HG03565 (cell line): ENCODE measurements around the gene TMEM201.
A peak's percentile ranks its signal among the peaks of the same experiment; 100 is the strongest.

Experiments
- ATAC-seq: cut with Tn5 transposase; IDR thresholded peaks from one replicate; pipeline ENCODE4 v1.9.1; 2021; ENCODE audit warnings: mild to moderate bottlenecking, moderate library complexity; ENCODE audit not compliant: unreplicated experiment

TMEM201 gene

DNA sequence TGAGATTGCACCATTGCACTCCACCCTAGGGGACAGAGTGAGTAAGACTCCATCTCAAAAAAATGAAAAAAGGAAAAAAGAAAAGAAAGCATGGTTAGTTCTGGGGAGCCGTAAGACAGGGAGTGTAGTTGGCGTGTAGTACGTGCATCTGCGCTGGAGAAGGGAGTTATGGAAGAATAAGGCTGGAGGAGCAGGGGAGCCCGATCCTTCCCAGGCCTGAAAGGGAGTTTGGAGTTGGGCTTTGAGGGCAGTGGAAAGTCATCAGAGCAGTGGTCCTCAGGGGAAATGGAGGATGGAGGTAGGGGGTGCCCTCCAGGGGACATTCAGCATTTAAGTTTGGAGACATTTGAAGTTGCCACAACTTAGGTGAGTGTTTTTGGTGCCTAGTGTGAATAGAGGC is 11.3 kb upstream of the TMEM201 start:
- no peak for ATAC-seq

DNA sequence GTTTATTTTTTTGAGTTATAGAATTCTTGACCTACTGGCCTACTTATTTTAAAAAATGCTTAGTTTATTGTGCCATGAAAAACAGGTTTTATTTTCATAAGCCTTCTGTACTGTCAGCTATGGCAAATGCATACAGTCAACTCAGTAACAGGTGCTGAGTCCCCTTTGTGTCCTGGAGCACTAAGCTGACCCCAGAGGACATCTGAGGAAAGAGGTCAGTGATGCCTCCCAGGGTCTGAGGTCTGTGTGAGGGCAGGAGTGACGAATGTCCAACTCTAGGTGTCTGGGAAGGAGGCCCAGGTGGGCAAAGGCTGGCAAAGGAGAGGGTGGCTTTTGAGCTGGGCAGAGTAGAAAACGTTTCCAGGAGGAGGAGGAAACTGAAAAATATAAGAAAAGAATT is 7.8 kb upstream of the TMEM201 start:
- no peak for ATAC-seq

DNA sequence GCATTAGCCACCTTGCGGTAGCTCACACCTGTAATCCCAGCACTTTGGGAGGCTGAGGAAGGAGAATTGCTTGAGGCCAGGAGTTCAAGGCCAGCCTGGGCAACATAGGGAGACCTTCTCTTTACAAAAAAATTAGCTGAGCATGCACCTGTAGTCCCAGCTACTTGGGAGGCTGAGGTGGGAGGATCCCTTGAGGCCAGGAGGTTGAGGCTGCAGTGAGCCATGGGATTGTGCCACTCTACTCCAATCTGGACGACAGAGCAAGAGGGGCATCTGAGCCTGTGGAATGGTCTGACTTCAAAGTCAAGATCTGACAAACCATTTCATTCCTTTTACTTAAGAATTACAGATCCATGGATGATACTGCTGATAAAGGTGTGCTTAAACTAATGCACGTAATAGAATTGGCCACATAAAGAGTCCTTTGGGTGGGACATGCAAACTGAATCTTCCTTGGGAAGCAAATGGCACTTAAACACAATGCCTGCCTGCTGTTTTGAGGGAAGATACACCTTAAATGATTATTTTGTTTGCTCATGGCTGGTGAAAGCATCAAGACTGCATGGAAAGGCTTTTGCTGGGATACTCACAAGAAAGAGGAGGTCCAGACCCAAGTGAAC is 2.5 kb upstream of the TMEM201 start:
- no peak for ATAC-seq

DNA sequence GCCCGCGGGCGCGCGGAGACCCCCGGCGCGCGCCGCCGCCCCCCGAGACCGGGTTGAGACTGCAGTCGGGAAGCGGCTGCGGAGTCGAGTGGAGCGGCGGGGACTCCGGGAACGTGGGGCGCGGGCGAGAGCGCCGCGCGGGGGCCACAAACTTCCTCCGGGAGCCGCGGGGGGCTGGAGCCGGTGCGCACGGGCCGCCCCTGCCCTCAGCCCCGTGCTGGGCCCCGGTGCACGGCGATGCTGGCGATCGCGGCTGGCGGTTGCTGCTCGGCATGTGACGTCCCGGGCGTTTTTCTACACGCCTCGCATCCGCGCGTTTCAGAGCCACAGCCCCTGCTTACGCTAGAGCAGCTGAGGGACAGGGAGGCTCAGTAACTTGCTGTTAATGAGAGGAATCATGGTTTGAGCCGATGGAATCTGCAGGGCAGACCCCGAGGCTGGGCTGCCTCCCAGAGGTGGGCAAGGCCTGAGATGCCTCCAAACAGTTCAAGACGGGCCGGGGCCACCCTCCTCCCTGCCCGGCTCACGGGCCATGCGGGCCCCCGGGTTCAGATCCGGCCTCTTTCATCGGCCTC is 520 bp downstream of the TMEM201 start:
- peak; percentile 13 for ATAC-seq

DNA sequence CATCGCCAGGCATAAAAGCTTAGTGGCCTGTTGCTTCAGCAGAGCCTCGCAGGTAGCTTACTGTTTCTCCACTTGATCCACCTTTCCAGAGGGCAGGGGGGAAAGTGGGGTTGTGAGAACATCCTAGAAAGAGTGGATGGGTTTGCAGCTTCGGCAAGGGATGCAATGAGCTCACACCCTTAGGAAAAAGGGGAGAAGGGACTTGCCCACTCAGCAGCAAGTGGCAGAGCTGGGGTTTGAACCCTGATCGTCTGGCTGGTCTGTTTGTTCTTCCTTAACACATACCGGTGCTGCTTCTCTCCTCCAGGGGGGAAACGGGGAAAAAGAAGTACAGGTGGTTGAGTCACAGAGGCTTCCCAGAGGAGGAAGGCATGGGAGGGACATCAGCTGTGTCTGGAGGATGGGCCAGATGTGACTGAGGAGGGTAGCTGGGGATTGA is 1.0 kb downstream of the TMEM201 start:
- ATAC-seq: no peak

DNA sequence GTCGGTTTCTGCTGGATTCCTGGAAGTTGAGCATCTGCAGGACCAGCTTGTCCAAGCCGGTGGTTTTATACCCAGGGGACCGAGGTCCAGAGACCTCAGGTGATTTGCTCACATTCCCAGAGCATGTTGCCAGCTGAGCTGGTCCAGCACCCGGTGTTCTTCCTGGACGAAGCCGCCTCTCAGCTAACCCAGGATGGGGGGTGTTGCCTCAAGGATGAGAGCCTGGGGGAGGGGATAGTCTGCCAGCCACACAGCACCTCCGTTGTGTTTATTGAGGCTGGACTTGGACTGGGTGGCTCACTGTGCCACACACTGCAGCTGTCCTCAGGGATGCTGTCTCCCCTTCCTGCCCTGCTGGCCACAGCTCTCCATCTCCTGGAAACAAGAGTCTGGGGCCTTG is 1.5 kb downstream of the TMEM201 start:
- no peak for ATAC-seq

DNA sequence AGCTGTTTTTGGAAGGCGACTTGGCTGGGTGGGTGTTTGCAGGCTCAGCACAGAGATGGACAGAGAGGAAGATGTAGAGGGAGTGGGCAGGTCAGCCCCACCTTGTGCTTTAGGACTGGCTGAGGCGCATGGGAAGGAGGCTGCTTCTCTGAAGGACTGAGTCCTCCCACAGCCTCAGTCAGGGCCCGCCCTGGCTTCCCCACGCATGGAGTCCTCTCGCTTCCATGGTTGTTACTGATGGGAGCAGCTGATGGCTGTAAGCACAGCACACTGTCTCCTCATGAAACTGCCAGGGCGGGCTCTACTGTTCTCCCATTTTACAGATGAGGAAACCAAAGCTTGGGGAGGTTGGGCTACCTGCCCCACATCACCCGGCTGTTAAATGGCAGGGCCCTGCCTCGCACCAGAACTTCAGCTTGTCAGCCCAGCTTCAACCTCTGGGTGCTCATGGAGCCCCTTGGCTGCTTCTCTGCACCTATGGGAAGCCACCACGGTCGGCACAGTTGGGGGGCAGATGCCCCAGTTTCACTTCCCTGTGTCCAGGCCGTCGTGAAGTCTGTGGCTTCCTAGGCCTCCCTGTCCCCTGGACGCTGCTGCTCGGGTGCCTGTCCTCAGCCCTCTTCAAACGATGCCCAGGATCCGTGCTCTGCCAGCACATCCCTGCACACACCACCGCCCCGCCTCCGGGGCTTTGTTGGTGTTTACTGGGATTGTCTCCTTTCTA is 2.4 kb downstream of the TMEM201 start:
- no peak for ATAC-seq

DNA sequence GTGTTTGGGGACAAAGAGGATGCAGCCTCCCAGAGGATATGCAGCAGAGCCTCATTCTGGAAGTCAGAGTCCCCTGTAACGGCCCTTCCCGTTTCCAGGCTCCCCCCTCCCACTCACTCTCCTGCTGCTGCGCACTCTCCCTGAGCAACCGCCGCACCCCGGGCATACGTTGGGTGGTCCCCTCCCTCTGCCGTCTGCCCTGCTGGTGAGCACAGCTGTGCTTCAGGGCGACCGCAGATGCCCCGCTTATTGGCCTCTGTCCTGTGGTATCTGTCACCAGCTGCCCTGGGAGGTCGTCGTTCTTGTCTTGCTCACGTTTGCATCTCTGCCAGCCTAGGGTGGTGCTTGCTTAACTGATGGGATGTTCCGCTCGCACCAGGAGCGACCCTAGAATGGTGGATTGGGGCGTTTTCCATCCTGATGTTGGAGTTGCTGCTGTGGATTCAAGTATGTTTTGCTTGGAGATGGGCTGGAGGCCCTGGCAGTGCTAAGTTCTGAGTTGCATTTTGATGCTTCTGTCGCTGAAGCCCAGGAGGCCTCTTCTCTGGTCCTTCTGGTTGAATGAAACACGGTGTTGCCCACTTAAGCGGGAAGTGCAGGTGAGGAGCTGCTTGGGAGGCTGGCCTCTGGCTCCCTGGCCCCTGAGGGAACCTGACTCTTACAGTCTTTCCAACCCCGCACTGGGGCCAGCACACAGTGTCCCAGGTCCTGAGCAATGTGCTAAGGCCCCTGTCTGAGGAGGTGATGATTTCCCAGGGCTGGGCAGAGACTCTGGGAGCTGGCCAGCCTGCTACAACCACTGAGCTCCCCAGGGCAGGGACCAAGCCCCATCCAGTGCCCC is 3.2 kb downstream of the TMEM201 start:
- ATAC-seq: no peak

DNA sequence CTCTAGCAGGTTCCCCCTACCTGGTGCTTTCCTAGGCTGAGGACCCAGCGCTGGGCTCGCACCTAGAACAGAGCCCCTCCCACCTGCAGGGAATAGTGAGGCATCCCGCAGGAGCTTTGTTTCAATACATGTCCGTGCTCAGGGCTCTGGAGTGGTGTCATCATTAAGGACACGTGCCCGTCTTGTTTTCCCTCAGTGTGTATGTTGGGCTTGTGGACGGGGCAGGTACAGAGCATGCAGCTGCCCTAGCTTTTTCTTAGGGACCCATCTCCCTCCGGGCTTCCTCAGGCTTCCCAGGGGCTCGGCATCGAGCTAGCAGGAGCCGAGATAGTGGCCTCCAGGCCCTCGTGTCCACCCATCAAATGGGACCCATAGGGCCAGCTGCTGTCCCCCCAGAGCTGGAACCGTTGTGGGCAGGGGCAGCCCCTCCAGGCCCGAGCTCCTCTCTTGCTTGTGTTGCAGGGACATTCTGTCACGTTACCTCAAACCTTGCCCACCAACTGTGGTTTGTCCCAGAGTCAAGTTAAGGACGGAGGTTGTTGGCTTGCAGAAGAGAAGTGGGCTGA is 3.9 kb downstream of the TMEM201 start:
- ATAC-seq: no peak

DNA sequence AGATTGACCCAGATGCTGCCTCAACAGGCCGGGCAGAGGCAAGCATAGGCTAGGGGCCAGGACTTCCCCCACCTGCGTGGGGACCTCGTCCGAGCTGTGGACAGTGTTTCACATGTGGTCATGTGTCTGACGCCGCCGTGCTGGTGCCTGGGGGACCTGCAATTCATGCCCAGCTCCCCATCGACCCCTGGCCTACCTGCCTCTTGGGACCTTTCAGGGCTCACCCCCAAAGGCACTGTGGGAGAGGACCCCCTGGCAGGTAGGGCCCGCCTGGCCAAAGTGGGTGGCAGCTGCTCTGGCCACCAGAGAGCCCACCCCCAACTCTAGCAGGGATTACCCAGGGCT is 4.4 kb downstream of the TMEM201 start:
- ATAC-seq: no peak

DNA sequence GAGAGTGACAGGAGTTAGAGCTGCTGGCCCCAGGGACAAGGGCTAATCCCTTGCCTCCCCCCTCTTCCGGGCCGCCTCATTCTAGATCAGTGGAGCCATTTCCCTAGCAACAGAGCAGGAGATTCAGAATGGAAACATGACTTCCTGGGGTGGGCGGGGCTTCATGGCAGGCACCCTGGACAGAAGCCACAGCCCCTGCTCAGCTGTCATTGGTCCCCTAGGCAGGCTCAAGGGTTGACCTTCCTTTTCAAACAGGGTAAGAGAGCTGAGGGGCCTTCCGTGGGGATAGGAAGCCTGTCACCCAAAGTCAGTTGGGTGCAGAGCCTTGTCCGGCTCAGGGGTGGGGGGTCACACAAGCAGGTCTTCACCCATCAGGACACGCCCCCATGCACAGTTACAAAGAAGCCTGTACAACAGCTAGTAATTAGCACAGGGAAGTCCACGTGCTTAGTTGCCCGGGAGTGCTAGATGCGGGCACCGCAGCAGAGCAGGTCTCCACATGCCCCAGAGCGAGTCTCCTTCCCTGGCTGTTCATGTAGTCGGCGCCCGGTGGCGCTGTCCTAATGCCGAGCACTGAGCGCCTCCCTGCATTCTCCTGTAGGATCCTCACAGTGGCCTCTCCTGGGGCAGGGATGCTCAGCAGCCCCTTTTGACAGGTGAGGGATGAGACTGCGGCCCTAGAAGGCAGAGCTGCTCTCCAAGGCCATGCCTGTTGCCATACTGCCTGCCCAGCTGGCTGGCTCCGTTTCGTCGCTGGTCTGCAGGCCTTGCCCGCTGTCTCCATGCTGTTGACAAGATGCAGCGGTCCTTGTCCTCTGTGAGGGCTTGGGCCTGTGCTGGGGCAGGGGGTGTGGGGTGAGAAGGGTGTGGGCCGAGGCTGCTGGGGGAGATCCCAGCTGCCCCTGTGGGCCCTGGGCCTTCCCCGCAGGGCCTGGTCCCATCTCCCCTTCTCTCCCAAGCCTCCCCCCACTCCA is 5.1 kb downstream of the TMEM201 start:
- ATAC-seq: no peak

DNA sequence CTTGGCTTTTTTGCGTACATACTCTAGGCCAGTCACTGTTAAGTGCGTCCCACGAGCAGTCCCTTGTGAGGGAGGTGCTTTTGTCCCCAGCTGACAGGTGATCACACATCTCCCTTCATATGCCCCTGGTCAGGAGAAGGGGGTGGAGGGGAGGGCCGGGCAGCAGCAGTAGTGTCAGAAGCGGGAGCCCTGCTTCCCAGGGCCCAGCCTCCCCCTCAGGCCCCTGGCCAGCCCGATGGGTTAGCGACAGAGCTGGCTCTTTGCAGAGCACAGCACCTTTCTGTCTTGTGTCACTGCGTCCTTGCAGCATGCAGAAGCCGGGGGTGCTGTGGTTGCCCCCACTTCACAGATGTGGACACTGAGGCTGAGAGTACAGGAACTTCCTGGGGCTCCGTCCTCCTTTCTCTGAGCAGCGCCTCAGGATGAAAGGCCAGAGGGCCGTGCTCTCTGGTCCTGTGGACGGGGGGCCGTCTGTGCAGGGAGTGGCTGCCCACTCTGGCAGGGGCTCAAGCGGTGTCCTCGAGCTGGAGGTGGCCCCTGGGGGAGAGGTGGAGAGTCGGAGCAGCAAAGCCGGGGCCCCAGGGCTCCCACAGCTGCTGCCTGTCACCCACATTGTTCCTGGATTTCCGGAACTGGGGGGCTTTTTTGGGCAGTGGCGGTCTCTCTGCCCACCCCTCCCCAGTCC is 5.9 kb downstream of the TMEM201 start:
- no peak for ATAC-seq

DNA sequence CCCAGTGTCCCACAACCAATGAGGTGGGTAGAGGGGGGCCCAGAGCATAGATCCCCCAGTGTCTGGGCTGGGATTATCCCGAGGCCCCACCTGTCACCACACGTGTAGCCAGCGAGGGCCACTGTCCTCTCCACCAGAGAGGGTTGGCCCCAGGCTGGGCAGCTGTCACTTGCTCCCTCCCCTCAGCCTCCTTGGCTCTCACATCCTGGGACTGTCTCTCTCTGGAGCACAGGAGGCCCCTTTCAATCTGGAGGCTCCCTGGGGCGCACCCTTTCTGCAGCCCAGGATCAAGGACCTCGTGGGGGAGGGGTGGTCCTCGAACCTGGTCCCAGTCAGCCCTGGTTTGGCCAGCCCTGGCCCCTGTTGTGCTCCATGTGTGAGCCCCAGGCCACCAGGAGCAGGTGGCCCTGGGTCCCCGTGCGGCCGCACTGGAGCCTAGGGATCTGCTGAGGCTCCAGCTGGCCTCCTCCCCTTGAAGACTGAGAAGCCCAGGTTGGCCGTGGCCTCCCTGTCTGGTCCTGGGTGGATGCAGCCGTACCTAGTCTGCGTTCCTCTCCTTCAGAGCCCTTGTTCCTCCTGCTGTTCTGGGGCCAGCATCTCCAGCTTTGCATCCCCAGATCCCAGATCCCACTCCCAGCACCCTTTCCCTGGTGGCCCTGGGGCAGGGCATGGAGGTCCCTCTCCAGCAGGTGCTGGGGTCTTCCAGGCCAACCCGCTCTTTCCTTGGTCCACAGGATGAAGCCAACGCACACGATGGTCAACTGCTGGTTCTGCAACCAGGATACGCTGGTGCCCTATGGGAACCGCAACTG is 6.7 kb downstream of the TMEM201 start:
- no peak for ATAC-seq

DNA sequence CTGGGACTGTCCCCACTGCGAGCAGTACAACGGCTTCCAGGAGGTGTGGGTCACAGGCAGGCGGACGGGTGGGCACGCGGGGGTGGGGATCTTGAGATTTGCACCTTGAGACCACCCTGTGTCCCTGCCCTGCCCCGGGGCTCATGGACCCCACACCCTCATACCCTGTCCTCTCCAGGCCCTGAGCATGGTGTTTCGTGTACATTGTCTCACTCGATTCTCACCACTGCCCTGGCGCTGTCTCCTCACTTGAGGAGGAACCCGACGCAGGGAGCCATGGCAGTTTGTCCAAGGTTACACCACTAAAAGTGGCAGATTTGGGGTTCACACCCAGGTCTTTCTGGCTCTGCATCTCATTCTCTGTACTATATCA is 7.2 kb downstream of the TMEM201 start:
- no peak for ATAC-seq

DNA sequence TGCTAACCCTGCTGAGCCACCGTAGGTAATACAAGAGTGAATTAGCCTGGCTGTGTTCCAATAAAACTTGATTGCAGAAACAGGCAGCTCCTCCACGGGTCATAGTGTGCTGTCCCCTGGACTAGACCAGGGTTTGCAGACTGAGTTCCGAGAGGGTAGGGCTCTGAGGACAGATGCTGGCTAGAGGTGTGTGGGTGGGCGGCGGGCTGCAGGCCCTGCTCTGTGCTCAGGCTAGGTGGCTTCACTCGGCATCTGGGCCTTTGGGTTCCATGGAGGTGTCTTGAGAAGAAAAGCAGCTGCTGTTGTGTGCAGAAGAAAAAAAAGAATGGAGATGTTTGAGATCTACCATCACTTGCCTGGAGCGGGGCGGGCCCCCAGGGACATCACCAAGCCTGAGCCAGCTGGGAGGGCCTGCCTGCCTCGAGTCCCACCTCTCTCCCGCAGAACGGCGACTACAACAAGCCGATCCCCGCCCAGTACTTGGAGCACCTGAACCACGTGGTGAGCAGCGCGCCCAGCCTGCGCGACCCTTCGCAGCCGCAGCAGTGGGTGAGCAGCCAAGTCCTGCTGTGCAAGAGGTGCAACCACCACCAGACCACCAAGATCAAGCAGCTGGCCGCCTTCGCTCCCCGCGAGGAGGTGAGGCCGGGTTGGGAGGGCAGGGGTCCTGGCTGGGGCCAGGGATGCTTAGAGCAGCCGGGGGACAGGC is 7.9 kb downstream of the TMEM201 start:
- no peak for ATAC-seq

DNA sequence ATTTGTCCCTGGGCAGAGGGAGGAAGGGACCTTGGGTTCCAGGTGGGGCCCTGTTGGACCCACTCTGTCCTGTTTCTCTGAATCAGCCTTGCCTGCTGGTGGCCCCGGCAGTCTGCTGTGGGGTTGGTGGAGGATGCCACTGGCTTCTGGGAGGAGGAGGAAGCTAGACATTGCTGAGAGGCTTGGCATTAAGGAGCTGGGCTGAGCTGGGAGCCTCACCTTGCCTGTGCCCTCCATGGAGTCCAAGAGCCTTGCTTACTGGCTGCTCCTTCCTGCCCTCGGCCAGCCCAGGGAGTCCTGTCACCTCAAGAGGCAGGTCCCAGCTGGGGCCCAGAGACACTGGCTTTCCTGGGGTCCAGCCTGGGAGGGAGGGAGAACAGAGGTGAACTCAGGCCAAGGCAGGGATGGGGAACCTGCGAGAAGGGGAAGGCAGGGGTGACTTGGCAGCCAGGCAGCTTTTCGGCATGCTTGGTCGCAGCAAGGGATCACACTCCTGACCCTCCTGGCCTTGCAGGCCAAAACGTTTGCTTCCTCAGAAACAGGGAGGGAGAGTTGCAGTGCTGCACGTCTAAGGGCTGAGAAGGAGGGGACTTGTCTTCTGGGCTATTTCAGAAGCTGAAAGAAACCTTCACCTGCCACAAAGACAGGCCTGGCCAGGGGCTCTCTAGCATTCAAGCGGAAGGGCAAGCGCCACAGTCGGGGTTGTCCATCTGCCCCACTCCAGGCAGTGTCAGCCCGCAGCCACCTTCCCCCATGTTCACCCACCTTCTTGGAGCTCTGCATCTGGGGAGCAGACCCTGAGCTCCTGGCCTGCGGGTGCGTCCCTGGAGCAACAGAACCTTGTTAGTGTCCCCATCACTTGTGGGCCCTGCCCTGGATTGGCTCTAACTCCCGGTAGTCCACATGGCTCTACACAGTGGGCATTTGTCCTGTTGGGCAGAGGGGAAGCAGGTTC is 8.9 kb downstream of the TMEM201 start:
- no peak for ATAC-seq

DNA sequence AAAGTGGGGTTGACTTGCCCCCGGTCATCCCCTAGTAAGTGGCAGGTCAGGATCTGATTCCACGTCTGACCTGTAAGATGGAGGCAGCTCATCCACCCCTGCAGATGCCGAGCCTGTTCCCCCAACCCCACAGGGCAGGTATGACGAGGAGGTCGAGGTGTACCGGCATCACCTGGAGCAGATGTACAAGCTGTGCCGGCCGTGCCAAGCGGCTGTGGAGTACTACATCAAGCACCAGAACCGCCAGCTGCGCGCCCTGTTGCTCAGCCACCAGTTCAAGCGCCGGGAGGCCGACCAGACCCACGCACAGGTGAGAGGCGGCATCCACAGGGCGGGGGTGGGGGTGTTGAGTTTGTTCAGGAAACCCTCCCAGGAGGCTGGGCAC is 9.6 kb downstream of the TMEM201 start:
- ATAC-seq: no peak
